ENCODE data around the gene RBFOX2.

The RBFOX2 gene

DNA sequence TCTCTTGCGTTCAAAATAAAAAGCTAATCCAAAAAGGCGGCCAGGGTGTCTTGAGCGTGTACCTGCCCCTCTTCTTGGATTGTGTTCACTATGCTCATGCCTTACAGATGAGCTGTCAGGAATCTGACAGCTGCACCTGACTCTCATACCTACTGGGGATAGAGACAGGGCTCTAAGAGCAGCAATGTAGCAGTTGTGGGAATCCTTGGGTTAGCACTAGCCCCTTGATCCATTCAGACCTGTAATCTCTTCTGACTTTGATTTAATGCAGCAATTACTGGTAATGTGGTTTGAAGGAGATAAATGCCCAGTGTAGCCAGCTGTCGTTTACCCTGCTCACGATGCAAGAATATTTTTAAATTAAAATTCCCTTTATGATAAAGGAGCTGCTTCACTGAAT is 165.2 kb downstream of the RBFOX2 start:
- DNase-seq (ENCODE audit: low read depth) = no peak

DNA sequence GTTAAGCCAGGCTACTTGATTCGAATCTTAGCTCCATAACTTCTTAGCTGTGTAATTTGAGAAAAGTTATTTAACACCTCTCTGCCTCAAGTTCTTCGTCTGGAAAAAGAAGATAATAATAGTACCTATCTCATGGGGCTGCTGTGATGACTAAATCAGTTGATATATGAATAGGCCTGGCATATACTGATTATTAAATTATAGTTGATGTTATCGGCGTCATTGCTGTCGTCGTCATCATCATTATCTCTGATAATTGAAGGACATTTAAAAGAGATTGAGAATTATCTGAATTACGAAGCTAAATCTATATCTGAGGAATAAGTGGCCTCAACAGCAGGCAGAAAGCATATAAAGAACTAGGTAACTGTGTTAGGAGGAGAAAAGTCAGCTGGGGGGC is 165.9 kb downstream of the RBFOX2 start:
- DNase-seq (ENCODE audit: low read depth) = no peak

DNA sequence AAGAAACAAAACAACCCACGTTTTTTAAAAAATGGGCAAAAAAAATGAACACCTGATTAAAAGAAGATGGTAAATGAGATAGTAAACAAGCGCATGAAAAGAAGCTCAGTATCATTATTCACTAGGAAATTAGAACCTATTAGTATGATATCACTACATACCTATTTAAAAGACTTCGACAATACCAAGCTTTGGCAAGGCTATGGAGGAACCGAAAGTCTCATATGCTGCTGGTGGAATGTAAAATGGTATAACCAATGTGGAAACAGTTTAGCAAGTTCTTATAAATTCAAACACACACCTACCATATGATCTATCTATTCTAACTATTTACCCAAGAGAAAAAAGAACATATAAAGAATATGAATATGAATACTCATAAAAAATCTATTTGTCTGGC is 167.2 kb downstream of the RBFOX2 start:
- DNase-seq (ENCODE audit: low read depth) = no peak

DNA sequence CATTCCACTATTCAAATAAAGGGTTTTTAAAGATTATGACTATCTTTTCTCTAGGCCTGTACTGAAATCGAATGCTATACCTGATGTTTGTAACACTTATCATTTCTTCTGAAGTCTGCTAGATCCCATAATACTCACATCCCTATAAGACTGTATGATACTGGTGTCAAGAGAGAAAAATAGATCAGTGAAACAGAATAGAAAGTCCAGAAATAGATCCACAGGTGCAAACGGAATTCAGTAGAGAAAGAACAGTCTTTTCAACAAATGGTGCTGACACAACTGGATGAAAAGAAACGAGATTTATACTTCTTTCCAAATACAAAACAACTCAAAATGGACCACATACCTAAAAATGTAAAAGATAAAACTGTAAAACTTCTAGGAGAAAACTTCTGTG is 167.8 kb downstream of the RBFOX2 start:
- DNase-seq (ENCODE audit: low read depth) = no peak

DNA sequence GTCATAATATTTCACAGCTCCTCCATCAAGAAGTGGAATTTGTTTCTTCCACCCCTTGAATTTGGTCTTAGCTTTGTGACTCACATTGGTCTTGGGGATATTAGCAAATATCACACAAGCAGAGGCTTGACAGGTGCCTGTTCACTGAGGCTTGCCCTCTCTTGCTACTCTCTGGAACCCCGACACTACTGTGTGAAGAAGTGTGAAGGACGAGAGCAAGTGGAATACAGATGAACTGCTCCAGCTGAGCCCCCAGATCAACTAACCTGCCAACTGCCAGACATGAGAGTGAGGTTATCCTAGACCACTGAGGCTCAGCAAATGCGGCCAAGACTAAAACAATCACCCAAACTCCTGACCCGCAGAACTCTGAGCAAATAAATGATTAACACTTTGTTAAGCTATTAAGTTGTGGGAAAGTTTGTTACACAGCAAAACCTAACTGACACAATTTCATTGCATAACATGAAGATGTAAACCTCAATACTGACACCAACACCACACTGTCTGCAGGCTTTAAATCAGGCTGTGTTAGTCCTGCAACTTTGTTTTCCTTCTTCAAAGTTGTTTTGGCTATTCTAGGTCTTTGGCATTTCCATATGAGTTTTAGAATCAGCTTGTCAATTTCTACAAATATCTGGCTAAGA is 168.4 kb downstream of the RBFOX2 start:
- no peak for DNase-seq (ENCODE audit: low read depth)

DNA sequence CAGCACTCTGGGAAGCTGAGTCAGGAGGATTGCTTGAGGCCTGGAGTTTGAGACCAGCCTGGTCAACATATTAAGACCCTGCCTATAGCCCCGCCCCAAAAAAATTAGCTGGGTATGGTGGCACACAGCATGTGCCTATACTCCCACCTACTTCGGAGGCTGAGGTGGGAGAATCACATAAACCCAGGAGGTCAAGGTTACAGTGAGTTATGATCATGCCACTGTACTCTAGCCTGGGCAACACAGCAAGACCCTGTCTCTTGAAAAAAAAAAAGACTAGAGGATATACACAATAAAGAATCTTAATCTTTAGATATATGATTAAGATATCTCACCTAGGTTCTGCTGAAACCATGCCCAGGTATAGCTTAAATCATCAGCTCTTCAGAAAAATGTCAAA is 174.3 kb downstream of the RBFOX2 start:
- DNase-seq (ENCODE audit: low read depth) = no peak

DNA sequence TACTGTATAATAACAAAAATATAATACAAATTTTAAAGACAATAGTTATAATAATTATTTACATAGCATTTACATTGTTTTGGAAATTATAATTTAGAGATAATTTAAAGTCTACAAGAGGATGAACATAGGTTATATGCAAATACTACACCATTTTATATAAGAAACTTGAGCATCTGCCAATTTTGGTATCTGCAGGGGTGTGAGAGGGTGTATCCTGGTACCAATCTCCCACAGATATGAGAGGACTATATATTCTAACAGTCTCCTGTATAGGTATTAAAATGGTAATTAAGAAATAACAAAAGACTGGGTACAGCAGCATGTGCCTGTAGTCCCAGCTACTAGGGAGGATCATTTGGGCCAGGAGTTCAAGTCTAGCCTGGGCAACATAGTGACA is 176.5 kb downstream of the RBFOX2 start:
- DNase-seq (ENCODE audit: low read depth) = no peak

DNA sequence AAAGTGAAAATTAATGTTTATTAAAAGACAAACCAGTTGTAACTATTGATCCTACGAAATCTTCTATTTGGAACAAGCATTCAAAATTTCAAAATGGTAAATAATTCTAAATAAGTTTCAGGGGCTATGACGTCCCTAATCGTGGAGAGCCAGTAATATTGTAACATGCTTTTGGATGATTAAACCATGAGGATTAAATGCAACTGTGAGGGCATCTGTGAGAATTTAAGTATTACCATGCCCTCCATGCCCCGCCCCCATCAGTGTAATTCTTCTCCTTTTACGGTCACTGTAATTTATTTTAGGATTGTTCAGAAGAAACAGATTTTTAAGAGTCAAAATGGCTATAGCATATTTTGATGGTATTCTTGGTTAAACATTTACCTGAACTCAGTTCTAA is 177.8 kb downstream of the RBFOX2 start:
- DNase-seq (ENCODE audit: low read depth) = no peak

DNA sequence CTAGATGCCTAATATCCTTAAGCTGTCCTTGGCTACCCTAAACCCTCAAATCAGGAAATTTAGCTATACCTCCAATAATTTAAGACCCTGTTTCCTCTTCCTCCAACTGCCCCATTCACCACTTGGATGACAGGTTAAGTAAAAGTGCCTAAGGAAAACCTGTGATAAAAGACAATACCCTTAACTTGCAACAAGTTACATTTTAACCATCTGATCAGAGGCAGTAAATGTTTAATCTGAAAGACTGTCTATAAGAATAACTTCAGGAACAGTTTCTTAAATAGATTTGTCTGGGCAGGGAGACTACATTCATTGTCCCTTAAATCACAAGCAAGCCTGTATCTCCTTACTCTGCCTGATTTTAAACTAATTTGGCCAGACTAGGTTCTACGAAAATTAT is 181.8 kb downstream of the RBFOX2 start:
- no peak for DNase-seq (ENCODE audit: low read depth)

DNA sequence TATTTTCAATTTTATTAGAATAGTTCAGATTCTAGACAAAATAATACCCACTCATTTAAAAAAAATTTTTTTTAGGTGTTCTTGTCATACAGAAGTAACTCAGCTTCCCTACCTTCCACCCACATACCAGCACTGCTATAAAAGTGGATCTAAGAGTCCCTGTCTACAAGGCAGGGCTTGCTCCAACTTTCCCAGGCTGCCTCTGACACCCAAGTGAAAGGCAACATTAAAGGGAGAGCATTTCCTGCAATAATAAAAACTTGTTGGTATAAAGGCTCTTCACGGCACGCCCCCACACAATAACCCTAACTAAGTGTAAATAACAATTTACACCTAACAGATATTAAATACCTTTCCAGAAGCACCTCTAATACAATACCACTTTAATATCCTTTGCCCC is 183.7 kb downstream of the RBFOX2 start:
- DNase-seq (ENCODE audit: low read depth) = no peak

DNA sequence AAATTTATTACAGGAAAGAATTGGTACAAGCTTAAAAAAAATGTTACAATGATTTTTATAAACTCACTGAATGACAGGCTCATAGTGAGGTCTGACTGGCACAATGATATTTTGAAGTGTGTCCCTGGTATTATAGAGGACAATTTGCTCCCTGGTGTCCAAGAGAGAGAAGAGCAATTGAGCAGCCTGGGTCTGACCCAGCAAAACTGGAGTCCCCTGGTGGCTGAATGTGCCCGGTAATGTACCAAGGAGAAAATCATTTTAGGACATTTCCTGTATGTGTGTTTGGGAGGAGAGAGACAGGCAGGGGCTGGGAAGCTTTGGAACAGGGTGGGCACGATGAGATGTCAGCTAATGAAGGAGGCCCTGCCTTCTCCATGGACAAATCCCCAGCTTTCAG is 185.7 kb downstream of the RBFOX2 start:
- DNase-seq (ENCODE audit: low read depth) = no peak

DNA sequence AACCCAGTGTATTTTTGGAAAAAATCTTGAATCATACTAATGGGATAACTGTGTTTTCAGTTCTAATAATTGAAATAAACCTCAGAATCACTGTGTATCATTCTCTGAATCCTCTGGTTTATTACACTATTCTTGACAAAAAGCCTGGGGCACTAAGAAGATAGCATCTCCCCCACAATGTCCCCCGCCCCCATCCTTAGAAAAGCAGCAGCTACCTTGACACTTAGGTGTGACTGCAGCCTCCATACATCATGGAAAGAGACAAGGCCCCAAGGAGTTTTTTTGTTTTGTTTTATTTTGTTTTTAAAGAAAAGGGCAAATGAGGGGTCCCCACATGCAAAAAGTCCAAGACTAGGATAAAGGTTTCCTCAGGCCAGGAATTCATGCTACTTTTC is 186.1 kb downstream of the RBFOX2 start:
- DNase-seq (ENCODE audit: low read depth) = no peak

DNA sequence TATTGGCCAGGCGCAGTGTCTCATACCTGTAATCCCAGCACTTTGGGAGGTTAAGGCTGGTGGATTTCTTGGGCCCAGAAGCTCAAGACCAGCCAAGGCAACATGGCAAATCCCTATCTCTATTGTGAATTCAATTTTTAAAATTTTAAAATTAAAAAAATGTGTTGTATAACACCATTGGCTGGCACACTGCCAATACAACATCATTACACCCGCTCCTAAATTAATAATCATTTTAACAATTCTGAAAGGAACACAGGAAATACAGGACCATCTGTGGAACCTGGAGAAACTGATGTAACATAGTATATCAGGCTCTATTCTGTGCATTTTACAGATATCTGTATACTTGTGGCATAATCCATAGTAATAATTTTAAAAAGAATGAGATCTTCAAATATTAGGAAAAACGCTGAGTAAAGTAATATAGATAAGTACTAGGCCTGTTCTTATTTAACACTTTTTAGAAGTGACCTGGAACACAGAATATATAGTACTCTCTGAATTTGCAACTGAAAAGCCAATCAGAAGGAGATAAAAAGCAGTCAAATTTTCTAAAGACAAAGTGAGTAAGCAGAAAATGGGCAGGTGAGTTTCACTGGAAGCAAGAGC is 186.6 kb downstream of the RBFOX2 start:
- no peak for DNase-seq (ENCODE audit: low read depth)

DNA sequence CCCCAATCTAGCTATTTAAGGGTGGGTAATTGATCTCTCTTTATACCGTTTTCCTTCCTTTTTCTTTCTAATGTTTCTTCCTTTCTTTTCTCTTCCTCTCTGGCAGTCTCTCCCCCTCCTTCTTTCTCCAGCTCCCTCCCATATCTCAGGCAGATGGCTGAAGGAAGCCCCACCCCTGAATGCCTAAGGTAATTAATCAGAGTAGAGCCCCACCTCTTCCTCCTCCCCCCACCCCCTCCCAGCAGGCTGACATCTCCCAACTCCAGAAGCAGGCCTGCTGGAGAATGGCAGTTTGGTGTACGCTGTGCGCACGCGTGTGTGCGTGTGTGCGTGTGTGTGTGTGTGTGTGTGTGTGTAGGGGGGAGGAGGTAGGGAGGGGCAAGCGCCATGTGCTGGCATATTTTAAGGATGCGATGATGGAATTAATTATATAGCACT is 188.3 kb downstream of the RBFOX2 start:
- no peak for DNase-seq (ENCODE audit: low read depth)

DNA sequence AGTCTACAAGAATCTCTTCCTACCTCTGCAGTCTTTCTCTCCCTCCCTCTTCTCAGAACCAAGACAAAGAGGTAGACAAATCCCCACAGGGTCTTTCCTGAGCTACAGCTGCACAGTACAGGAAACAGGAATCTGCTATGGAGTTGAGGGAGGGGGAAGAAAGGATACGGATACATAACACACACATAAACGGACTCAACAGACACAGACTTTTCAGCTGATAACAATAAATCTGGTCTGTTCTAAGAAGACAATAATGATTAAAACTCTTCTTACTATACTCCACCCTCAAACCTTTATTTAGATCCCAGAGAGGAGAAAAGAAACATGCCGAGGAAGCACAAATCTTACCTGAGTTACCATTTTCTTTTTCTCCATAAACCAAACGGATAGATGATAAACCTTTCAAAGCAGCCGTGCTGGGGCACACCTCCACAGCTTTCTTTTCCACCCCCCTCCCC is 188.8 kb downstream of the RBFOX2 start:
- no peak for DNase-seq (ENCODE audit: low read depth)

DNA sequence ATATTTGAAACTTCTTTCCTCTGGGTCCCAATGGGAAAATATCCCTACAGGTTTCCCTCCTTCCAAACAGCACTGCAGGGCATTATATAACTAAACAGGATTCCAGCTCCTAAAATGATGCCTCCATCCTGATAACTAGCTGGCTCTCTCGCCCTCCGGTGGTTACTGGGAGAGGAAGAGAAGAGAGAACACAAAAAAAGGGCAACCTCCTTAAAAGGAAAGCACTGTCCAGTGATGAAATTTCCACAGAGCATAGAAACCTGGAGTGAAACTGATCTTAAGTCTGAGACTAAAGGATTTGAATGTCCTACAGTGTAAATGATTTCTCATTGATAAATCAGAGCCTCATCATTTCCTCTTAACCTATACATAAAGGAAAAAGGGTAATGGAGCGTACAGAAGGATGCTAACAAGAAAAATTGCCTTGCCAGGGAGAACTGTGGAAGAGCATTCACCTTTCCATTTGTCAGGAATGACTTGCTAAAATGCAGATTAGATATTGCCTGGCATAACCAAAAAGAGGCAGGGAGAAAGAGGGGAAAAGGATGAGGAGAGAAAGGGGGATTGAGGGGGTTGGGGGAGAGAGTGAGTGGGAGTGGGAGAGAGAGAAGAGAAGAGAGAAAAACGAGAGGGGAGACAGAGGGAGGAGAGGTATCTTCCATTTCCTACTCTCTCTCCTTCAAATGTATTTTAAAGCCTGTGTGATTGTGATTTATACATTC is 189.6 kb downstream of the RBFOX2 start:
- no peak for DNase-seq (ENCODE audit: low read depth)

DNA sequence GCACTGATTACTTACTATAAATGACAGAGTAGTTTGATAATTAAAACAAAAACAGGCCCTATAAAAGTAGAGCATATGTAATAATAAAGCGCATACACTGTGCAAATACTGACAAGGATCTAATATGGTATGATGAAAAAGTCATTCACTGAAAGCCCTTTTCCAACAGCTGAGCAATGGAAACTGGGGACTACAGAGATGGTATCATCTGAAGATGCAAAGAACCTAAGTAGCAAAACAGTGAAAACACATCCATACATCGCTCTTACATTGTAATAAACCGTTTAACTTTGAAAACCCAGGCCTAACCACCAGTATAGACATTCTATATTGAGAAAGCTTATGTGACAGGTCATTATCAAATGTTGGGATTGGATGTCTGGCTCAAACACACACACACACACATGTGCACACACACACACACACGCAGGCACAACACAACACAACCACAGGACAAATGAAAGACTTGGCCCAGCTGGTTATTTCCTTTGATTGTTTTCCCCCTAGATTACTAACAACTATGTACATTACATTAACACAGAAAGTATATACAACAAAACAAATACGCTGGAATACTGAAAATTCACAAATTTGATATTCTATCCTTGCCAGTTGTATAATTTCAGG is 191.4 kb downstream of the RBFOX2 start:
- no peak for DNase-seq (ENCODE audit: low read depth)

DNA sequence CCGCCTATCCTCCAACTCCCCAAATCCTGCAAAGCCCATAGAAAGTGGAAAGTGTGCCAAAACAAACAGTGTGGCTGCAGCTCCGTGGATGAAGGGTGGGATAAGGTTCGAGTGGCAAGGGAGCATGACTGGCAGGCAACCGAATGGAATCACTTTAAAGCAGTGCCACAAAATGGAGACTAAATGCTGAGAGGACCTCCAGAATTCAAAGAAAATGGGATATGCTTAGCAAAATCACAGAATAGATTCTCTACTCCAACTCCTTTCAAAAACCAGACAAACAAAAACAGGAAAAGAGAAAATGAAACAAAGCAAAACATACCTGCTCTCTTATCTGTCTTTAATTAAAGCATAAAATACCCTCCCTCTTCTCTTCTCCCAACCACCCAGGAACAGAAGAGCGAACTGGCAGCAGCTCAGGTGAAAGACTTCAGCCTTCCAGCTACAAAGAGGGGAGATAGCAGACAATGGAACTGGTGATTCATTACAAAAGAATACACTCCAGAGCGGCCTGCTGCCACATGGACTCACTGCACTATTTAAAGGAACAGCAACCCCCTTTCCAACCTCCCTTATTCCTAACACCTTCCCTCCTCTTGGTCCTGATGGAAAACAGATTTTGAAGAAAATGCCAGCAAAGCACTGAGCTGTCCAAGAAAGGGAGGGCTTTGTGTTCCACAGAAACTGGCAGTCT is 192.5 kb downstream of the RBFOX2 start:
- DNase-seq (ENCODE audit: low read depth) = no peak

DNA sequence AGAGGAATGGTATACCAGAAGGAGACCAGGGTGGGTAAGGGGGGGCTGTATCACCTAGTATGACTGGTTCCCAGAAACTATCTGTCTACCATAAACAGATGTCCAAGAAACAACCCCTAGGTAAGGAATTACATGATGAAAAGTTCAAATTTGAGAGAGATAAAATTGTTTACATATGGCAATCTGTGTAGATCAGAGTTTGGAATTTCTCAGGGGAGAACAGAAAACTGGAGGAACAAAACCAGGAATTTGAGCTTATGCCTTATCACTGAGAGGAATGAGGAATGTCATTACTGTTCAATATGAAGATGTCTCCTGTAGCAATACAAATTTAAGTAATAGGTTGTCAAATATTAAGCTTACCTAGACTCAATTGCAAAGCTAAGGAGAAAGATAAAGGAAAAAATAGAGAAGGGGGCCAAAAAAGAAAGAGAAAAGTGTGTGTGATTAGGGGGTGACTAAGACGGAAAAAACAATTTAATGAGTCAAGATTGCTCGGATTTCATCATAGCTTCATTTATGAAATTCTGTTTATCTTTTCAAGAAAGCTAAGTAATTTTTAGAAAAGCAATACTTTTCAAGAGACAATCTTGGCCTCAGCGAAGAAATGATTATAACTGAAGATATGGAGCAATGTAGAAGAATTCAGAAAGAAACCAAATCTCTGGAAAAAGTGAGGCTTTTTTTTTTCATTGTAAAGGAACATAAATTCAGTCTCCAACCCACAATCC is 193.2 kb downstream of the RBFOX2 start:
- DNase-seq (ENCODE audit: low read depth) = no peak

DNA sequence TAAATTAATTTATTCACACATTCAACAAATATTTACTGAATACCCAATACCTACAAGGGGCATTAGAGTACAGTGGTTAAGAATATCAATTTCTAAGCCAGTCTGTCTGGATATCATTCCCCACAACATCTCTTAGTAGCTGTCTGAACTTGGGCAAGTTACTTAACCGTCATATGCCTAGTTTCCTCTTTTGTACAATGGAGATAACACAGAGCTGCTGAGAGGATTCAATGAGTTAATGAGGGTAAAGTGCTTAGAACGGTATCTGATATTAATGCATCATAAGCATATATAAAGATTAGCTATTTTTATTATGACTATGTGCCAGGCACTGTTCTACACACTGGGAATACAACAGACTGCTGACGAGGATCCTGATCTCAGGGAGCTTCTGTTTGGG is 194.6 kb downstream of the RBFOX2 start:
- DNase-seq (ENCODE audit: low read depth) = no peak

DNA sequence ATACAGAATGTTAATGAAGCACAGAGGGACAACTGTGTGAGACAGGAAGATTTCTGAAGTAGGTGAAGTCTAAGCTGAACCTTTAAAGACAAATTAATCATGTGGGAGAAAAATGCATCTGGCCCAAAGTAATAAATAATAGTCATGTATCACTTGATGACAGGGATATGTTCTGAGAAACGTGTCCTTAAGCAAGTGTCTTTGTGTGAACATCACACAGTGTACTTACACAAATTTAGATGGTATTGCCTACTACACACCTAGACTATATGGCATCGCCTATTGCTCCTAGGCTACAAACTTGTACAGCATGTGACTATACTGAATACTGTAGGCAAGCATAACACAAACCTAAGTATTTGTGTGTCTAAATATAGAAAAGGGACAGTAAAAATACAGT is 198.3 kb downstream of the RBFOX2 start:
- no peak for DNase-seq (ENCODE audit: low read depth)

DNA sequence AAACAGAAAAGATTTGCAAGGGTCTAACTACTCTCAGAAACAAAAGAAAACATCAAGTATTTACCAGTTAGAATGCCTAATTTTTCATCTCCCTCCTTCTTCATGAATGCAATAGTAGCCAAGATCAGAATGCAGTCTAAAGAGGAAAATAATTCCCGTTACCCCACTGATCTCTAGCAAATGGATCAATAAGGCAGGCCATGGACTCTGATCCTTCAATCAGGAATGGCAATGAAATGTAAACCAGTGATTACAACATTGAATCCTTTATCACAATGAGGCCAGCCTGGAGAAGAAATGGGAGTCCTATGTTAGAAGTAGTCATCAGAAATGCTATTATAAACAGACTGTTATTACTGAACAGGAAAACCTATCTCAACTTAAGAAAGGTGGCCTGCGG is 204.4 kb downstream of the RBFOX2 start:
- DNase-seq (ENCODE audit: low read depth) = no peak

All from stimulated activated CD8-positive, alpha-beta memory T cell treated with anti-CD3 and anti-CD28 coated beads, Interleukin-12 subunit alpha, Interleukin-12 subunit beta, amount 100 ng/mL, for 4 hours (primary cell).